ENCODE measurements around the gene ZDHHC1.
A peak's percentile ranks its signal among the peaks of the same experiment; 100 is the strongest.
"Not testable (repeated sequence)": the region's sequence is repeated elsewhere in the genome, so short reads cannot be mapped to it uniquely, and the experiment has no call there.

The ZDHHC1 gene

DNA sequence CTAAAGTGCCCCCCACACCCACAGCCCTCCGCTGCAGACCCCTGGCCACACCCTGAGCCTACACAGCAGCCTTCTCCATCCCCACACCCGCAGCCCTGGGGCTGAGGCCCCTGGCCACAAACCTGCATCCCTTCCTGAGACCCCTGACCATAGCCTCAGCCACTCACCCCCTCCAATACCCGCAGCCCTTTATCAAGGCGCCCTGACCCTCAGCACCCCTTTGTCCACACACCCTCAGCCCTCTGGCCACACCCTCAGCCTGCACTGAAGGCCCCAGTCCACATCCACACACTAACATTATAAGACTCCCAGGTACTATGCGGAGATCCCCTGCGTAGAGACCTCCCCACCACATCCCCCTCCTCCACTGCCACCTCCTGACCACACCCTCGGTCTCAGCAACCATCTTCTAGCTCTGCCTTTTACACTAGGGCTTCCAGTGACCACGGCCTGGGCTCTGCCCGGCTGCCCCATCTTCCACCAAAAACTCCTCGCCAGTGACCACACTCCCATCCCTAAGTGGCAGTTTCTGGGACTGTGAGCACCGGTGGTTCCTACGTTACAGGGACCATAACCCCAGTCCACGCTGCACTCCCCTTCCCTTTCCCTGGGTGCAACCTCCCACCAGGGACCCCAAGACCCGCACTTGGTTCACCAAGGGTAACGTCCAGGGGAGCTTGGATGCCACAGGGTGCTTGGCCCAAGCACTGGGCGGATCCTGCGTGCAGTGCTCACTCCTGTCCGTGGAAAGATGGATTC is 23.8 kb downstream of the ZDHHC1 start:
- ATAC-seq (replicated peaks) (no peak), DNase-seq (no peak)
- no peaks in the 10 kb centered on the region for H3K36me3 Mint-ChIP-seq
- peaks cover 45 to 63% of the 10 kb centered on the region in 2 donors for H3K27me3 Mint-ChIP-seq
- no peak overlapping the region for H3K27ac Mint-ChIP-seq
- H3K4me1 Mint-ChIP-seq: peaks cover 19 to 52% of the 10 kb centered on the region in 2 donors
- no peaks in the 10 kb centered on the region for H3K9me3 Mint-ChIP-seq
- H3K4me3 Mint-ChIP-seq: no peak overlapping the region

DNA sequence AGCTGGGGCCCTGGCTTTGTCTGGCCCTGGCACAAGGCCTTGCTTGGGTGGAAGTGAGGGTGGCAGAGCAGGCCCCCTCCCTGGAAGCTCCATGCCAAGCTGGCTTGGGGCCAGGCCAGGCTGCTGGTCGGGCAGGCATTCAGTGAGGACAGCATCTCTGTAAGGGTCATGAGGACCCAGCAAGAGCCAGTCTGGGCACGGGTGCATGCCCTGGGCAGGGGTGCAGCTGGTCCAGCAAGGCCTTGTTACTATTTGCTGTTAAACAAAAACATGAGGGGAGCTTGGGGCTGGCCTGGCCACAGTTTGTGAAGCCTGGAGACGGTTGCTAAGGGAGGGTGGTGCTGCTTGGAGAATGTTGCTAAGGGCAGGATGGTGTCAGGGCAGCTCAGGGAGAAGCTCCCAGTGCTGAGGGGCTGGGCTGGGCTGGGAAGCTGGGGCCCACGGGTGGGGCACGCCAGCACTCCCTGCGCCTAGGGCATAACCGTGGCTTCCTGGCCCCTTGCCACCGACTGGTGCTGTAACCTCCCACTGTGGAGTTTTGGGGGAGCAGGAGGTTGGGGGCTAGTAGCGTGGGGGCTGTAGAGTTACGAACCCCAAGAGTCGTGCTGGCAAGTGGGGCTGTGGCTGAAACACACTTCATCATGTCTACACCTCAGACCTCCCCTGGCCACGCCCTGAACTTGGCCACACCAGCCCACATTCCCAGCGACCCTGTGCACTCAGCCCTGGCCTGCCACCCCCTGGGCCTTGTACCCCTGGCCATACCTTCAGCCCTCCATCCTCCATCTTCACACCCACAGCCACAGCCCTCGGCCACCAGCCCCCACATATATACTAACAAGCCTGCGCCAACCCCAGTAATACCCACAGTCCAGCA is 24.6 kb downstream of the ZDHHC1 start:
- peaks cover 45 to 59% of the 10 kb centered on the region in 2 donors for H3K27me3 Mint-ChIP-seq
- H3K4me3 Mint-ChIP-seq: no peak overlapping the region
- ATAC-seq (replicated peaks): no peak
- H3K36me3 Mint-ChIP-seq: no peaks in the 10 kb centered on the region
- no peak overlapping the region for H3K27ac Mint-ChIP-seq
- DNase-seq: no peak
- peaks cover 19 to 52% of the 10 kb centered on the region in 2 donors for H3K4me1 Mint-ChIP-seq
- no peaks in the 10 kb centered on the region for H3K9me3 Mint-ChIP-seq

DNA sequence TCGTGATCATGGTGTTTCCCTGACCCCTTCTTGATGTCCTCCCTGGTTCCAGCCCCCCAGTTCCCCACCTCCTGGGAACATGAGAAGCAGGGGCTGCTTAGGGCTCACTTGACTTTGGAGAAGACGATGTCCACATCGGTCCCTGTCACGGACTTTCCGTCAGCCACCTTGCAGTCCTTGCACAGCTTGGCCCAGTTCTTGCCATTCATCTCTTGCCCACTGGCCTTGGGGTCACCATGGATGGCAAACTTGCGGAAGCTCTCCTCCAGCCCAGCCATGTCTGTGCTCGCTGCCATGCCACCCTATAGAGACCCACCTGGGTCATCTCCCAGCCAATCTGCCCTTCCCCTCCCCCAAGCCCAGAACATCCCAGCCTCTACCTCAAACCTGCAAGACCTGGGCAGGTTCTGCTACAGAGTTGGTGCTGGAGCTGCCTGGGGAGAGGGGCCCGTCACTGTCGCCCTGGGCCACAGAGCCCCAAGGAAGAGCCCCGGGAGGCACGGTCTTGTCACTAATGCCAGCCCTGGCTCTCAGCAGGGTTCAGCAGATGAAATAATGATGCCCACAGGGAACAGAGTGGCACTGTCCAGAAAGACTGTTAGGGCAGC is 25.4 kb downstream of the ZDHHC1 start:
- Mint-ChIP-seq H3K27ac (no peak overlapping the region), H3K27me3 (peaks cover 45 to 54% of the 10 kb centered on the region in 2 donors)
- DNase-seq: no peak

DNA sequence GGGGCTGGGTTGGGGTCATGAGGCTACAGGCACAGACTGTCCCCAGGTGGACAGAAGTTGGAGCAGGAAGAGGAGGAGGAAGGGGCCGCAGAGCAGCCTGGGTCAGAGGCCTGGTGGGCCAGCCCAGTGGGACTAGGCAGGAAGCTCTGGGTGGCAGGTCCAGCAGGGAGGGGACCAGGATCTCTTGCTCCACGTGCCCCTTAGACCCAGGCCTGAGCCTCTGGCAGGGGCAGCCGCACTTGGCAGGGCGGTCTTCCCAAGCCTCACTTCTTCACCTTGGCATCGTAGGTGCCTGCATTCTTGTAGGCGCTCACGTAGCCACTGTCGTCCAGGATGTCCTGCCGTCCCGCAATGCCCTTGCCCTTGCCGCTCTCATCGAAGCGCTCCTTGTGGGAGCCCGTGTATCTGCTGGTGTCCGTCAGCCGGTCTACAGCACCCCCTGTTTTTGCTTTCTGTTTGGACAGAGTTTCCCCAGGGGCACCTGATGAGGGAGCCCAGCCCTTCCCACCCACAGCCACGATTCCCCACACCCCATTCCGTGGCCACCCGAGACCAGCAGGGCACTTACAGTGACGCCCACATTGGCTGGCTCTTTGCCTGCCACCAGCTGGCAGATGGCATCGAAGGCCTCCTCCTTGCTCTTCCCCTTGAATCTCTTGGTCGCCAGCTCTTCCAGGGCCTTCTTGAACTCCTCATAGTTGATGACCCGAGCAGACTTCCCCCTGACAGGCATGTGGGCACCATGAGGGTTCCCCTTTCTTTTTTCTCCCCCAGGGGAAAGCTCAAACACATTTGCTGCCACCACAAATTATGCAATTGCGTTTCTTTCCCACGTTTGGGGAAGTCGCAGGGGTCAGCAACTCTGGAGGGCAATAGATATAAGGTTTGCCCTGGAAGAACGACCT is 26.1 kb downstream of the ZDHHC1 start:
- Mint-ChIP-seq H3K27me3 (peaks cover 38 to 55% of the 10 kb centered on the region in 2 donors), H3K27ac (peak overlapping the region; percentile 43), H3K9me3 (no peaks in the 10 kb centered on the region), H3K4me3 (peak overlapping the region; percentile 28 to 43), H3K4me1 (peaks cover 23 to 47% of the 10 kb centered on the region in 2 donors), H3K36me3 (no peaks in the 10 kb centered on the region)
- ATAC-seq (replicated peaks): peak; percentile 54 to 65
- DNase-seq: peak; percentile 29

More for the DNA sequence above, 25.4 kb downstream of the ZDHHC1 start:
- peaks cover 23 to 52% of the 10 kb centered on the region in 2 donors for H3K4me1 Mint-ChIP-seq
- no peaks in the 10 kb centered on the region for H3K9me3 Mint-ChIP-seq
- no peak overlapping the region for H3K4me3 Mint-ChIP-seq
- ATAC-seq (replicated peaks): no peak
- H3K36me3 Mint-ChIP-seq: no peaks in the 10 kb centered on the region

DNA sequence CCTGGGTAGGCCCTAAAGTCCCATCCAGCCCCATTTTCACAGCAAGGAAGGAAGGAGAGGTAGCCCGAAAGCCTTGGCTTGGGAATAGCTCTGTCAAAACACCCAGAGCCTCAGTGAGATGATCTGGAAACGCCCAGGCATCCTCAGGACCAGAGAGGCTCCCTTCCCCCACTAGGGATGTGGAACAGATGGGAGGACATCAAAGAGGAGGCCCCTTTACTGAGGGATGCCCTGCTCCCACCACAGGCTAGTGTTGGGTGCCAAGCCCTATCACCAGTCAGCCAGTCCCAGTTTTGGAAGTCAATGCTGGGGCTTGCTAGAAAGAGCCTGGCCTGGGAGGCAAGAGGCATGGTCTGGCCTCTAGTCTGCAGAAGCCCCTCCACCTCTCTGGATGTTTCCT is 27.7 kb downstream of the ZDHHC1 start:
- Mint-ChIP-seq H3K4me3 (no peak overlapping the region), H3K4me1 (peaks cover 18 to 32% of the 10 kb centered on the region in 2 donors), H3K27me3 (peaks cover 26 to 41% of the 10 kb centered on the region in 2 donors)

DNA sequence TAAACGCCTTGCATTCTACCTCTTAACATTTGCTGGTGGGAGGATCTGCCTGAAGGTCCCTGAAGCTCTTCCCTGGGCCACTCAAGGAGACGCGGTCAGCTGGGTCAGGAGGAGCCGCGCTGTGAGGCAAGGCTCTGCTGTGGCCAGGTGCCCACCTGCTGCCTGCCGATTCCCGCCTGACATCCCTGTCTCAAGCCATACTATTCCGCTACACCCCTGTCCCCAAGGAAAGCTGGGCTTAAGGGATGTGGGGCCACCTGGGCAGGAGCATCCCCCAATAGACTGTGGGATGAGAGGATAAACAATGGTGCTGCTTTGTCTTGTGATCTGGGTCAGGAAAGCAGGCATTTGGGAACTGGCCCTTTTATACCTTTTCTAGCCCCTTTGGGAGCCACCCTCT is 28.1 kb downstream of the ZDHHC1 start:
- Mint-ChIP-seq H3K9me3 (no peaks in the 10 kb centered on the region), H3K27ac (no peak overlapping the region), H3K4me1 (peaks cover 18 to 29% of the 10 kb centered on the region in 2 donors), H3K36me3 (no peaks in the 10 kb centered on the region), H3K4me3 (no peak overlapping the region), H3K27me3 (peaks cover 24 to 37% of the 10 kb centered on the region in 2 donors)
- DNase-seq (no peak), ATAC-seq (replicated peaks) (no peak)

More for the DNA sequence above, 27.7 kb downstream of the ZDHHC1 start:
- no peak overlapping the region for H3K27ac Mint-ChIP-seq
- DNase-seq: no peak
- no peaks in the 10 kb centered on the region for H3K36me3 Mint-ChIP-seq
- no peak for ATAC-seq (replicated peaks)
- H3K9me3 Mint-ChIP-seq: no peaks in the 10 kb centered on the region

DNA sequence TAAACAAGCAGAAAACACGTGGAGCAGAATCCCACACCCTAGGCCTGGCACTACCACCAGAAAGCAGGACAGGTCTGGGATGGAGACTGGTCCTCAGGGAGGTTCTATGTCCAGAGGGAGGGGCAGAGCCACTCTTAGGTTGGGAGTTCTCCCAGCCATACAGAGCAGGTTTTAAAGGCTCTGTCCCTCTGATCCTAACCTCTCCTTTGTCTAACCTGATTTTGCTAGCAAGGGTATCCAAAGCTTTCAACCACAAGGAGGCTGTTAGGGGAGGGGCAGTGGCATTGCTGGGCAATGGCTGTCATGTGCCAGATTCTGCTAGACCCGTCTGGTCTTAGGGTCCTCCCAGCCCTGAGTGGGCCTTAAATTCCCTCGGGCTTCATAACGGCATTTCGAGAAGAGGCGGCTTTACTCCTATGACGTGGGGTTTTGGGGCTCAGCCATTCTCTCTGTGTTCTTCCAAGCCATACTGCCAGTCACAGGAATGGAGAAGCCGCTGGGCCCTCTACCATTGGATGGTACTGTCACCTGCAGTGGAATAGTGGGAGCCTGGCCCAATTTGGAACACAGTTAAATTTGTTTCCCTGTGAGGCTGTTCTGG is 28.7 kb downstream of the ZDHHC1 start:
- ATAC-seq (replicated peaks) (no peak), DNase-seq (no peak)
- no peak overlapping the region for H3K27ac Mint-ChIP-seq
- peaks cover 22 to 31% of the 10 kb centered on the region in 2 donors for H3K27me3 Mint-ChIP-seq
- no peaks in the 10 kb centered on the region for H3K9me3 Mint-ChIP-seq
- H3K4me1 Mint-ChIP-seq: peaks cover 18 to 27% of the 10 kb centered on the region in 2 donors
- H3K4me3 Mint-ChIP-seq: no peak overlapping the region
- no peaks in the 10 kb centered on the region for H3K36me3 Mint-ChIP-seq

DNA sequence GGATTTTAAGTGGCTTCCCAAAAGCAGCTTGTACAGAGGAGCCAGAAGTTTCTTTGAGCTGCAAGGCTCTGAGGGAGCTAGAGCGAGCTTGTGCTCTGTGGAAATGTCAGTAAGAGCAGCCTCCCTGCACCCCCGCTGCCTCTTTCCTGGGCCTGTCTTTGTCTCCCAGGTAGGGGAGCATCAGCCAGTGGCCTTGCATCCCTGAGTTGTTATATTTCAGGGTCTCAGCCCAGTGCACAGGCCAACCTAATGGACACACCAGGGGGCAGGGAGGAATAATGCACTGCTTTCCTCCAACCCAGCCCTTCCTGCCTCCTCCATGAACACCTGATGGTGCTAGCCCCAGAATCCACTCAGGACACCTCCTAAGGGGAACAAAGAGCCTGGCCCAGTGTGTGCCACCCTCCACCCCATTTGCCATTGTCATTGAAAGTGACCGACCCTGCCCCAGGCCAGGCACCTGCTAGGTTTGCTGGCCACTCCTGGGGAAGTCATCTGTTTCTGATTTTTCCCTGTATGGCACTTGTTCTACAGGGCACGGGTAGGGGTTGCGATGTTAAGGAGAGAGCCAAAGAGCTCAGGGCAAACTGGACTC is 29.3 kb downstream of the ZDHHC1 start:
- Mint-ChIP-seq H3K27me3 (peaks cover 16 to 25% of the 10 kb centered on the region in 2 donors), H3K9me3 (no peaks in the 10 kb centered on the region), H3K4me3 (no peak overlapping the region), H3K36me3 (no peaks in the 10 kb centered on the region), H3K4me1 (peaks cover 18 to 24% of the 10 kb centered on the region in 2 donors), H3K27ac (no peak overlapping the region)
- no peak for DNase-seq
- ATAC-seq (replicated peaks): no peak

DNA sequence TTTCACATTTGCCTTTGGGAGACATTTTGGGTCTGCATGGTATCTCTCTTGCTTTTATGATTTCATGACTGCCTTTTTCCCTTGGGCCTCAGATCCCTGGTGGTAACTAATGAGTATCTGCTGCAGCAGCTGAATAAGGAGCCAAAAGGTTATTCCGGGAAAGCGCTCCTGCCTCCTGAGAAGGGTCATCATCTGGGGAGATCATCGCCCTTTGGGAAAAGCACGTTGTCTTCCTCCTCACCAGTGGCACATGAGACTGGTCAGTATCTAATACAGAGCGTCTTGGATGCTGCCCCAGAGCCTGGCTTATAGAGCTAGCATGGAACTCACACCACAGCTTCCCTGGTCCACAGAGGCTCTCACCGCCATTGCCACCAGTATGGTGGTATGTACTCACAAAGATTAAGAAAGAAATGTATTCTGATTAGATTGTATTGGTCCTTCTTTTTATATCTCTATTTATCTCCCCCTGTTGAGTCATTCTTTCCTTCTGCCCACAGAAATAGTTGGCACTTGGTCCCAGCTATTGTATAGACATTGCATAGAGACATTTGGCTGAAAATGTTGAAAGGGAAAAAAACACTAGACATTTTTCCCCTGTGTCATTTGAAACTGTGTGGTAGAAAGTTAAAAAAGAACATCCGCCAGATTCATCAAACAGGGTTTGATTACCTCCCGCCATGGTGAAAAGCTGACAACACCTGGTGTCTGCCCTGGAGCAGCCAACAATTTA is 31.3 kb downstream of the ZDHHC1 start:
- ATAC-seq (replicated peaks) (no peak), DNase-seq (no peak)

DNA sequence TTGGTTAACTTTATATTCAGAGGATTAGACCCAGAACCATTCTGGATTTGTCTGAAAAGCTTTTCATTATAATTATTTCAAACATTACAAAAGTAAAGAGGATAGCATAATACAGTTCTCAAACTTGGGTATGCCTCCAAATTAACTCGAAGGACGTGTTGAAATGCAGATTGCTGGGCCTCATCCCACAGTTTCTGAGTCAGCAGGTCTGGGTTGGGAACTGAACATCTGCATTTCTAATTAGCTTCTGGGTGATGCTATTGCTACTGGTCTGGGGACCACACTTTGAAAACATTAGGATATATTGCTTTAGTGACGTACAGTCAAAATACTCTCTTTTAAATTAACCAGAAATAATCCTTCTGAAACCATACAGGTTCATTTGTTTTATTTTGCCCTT is 33.0 kb downstream of the ZDHHC1 start:
- Mint-ChIP-seq H3K27ac (no peak overlapping the region), H3K4me1 (peaks cover 0 to 3% of the 10 kb centered on the region in 2 donors), H3K27me3 (peaks cover 0 to 8% of the 10 kb centered on the region in 2 donors), H3K9me3 (no peaks in the 10 kb centered on the region), H3K4me3 (no peak overlapping the region), H3K36me3 (no peaks in the 10 kb centered on the region)
- DNase-seq (no peak), ATAC-seq (replicated peaks) (no peak)

More for the DNA sequence above, 31.3 kb downstream of the ZDHHC1 start:
- no peak overlapping the region for H3K27ac Mint-ChIP-seq
- H3K9me3 Mint-ChIP-seq: no peaks in the 10 kb centered on the region
- peaks cover 0 to 8% of the 10 kb centered on the region in 2 donors for H3K27me3 Mint-ChIP-seq
- H3K36me3 Mint-ChIP-seq: no peaks in the 10 kb centered on the region
- no peak overlapping the region for H3K4me3 Mint-ChIP-seq
- peaks cover 7% of the 10 kb centered on the region in 2 donors for H3K4me1 Mint-ChIP-seq

DNA sequence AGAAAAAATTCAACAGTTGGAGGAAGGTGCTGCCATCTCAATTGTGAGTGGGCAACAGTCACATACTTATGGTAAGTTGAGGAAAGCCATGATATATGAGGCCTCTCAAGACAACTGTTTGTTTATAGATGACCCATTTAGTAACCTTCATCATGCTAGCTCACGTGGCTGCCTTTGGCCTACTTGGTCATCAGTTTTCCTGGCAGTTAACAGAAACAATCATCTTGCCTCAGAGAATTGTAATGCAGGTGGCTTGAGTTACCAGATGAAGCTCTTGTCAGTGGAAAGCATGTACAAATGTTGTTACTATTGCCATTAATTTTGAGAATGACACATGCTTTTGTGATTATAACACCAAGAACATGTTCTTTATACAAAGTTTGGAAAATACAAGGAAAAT is 37.6 kb downstream of the ZDHHC1 start:
- no peak for ATAC-seq (replicated peaks)
- no peak overlapping the region for H3K27ac Mint-ChIP-seq
- no peak for DNase-seq
- H3K27me3 Mint-ChIP-seq: peaks cover 0 to 15% of the 10 kb centered on the region in 2 donors
- no peaks in the 10 kb centered on the region for H3K4me1 Mint-ChIP-seq
- H3K4me3 Mint-ChIP-seq: no peak overlapping the region
- no peaks in the 10 kb centered on the region for H3K9me3 Mint-ChIP-seq
- H3K36me3 Mint-ChIP-seq: no peaks in the 10 kb centered on the region

DNA sequence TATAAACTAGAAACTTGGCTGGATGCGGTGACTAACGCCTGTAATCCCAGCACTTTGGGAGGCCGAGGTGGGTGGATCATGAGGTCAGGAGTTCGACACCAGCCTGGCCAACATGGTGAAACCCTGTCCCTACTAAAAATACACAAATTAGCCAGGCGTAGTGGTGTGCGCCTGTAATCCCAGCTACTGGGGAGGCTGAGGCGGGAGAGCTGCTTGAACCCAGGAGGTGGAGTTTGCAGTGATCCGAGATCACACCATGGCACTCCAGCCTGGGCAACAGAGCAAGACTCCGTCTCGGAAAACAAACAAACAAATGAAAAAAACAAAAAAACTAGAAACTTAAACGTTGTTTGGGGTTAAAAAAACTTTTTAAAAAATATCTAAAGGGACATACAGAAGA is 40.3 kb downstream of the ZDHHC1 start:
- not testable (repeated sequence) for H3K27ac Mint-ChIP-seq; ATAC-seq (replicated peaks); H3K36me3 Mint-ChIP-seq; H3K4me1 Mint-ChIP-seq; H3K9me3 Mint-ChIP-seq; DNase-seq; H3K4me3 Mint-ChIP-seq
- peaks cover 0 to 15% of the 10 kb centered on the region in 2 donors for H3K27me3 Mint-ChIP-seq
